CD1c-positive myeloid dendritic cell (primary cell): ENCODE results near the gene CDKN2B-AS1.

Source experiments
- DNase-seq: peaks from one replicate; pipeline ENCODE4 v3.0.0-alpha.2; 2016; ENCODE audit errors: extremely low spot score

Gene CDKN2B-AS1

GRCh38 chr9:22117511-22118384, 123.2 kb downstream of the CDKN2B-AS1 start:
- DNase-seq, result no peak

- DNase-seq, result no peak
Measured at GRCh38 chr9:22118810-22119521, 124.4 kb downstream of the CDKN2B-AS1 start.

- DNase-seq, result no peak
Measured at GRCh38 chr9:22119522-22120158, 125.0 kb downstream of the CDKN2B-AS1 start.

GRCh38 chr9:22120159-22120549, 125.6 kb downstream of the CDKN2B-AS1 start:
- no peak for DNase-seq

GRCh38 chr9:22120595-22120994, 126.0 kb downstream of the CDKN2B-AS1 start:
- DNase-seq, result no peak

GRCh38 chr9:22124263-22125011, 129.8 kb downstream of the CDKN2B-AS1 start:
- no peak for DNase-seq

GRCh38 chr9:22129133-22129532, 134.5 kb downstream of the CDKN2B-AS1 start:
- no peak for DNase-seq

- no peak for DNase-seq
Measured at GRCh38 chr9:22129633-22130032, 135.0 kb downstream of the CDKN2B-AS1 start.

GRCh38 chr9:22131817-22132216, 137.2 kb downstream of the CDKN2B-AS1 start:
- DNase-seq, result no peak

GRCh38 chr9:22134390-22134789, 139.8 kb downstream of the CDKN2B-AS1 start:
- DNase-seq, result no peak

- no peak for DNase-seq
Measured at GRCh38 chr9:22136461-22137096, 142.0 kb downstream of the CDKN2B-AS1 start.

- peak; percentile 18 for DNase-seq
Measured at GRCh38 chr9:22138956-22139660, 144.5 kb downstream of the CDKN2B-AS1 start.

GRCh38 chr9:22141908-22142307, 147.3 kb downstream of the CDKN2B-AS1 start:
- no peak for DNase-seq

GRCh38 chr9:22142671-22143070, 148.1 kb downstream of the CDKN2B-AS1 start:
- DNase-seq, result no peak

- peak; percentile 57 for DNase-seq
Measured at GRCh38 chr9:22143799-22144625, 149.4 kb downstream of the CDKN2B-AS1 start.

- DNase-seq, result no peak
Measured at GRCh38 chr9:22146604-22147003, 152.0 kb downstream of the CDKN2B-AS1 start.

GRCh38 chr9:22147813-22148527, 153.4 kb downstream of the CDKN2B-AS1 start:
- DNase-seq, result no peak

GRCh38 chr9:22148528-22148875, 153.9 kb downstream of the CDKN2B-AS1 start:
- no peak for DNase-seq
